ENCODE results near the gene GLT8D2.

The GLT8D2 gene

GRCh38 chr12:104000807-104001434 is 49.1 kb downstream of the GLT8D2 start:
- no peak for DNase-seq (ENCODE audit: low read depth)

GRCh38 chr12:103998976-103999375 is 51.0 kb downstream of the GLT8D2 start:
- no peak for DNase-seq (ENCODE audit: low read depth)

GRCh38 chr12:103997286-103997900 is 52.6 kb downstream of the GLT8D2 start:
- DNase-seq (ENCODE audit: low read depth): no peak

- DNase-seq (ENCODE audit: low read depth): no peak
Measured at GRCh38 chr12:103996595-103996994, 53.4 kb downstream of the GLT8D2 start.

GRCh38 chr12:103994235-103994634 is 55.8 kb downstream of the GLT8D2 start:
- DNase-seq (ENCODE audit: low read depth): no peak

GRCh38 chr12:103986829-103987228 is 63.2 kb downstream of the GLT8D2 start:
- DNase-seq (ENCODE audit: low read depth): peak; percentile 30

GRCh38 chr12:103978384-103978982 is 71.5 kb downstream of the GLT8D2 start:
- no peak for DNase-seq (ENCODE audit: low read depth)

GRCh38 chr12:103975368-103975767 is 74.6 kb downstream of the GLT8D2 start:
- DNase-seq (ENCODE audit: low read depth): no peak

- no peak for DNase-seq (ENCODE audit: low read depth)
Measured at GRCh38 chr12:103973909-103974308, 76.1 kb downstream of the GLT8D2 start.

- DNase-seq (ENCODE audit: low read depth): peak; percentile 63
Measured at GRCh38 chr12:103969391-103969790, 80.6 kb downstream of the GLT8D2 start.

- DNase-seq (ENCODE audit: low read depth): no peak
Measured at GRCh38 chr12:103966736-103967135, 83.3 kb downstream of the GLT8D2 start.

- peak; percentile 99 for DNase-seq (ENCODE audit: low read depth)
Measured at GRCh38 chr12:103965590-103966504, 84.1 kb downstream of the GLT8D2 start, which contains the start of gene TDG. Gene TDG, plus strand, starts transcription at chr12:103965872. Its CDS starts 166 bp downstream, at chr12:103966038.

- DNase-seq (ENCODE audit: low read depth): no peak
Measured at GRCh38 chr12:103965255-103965589, 84.8 kb downstream of the GLT8D2 start.

GRCh38 chr12:103964805-103965204 is 85.2 kb downstream of the GLT8D2 start:
- DNase-seq (ENCODE audit: low read depth): no peak

- DNase-seq (ENCODE audit: low read depth): no peak
Measured at GRCh38 chr12:103962493-103962892, 87.5 kb downstream of the GLT8D2 start.

GRCh38 chr12:103960616-103961227 is 89.3 kb downstream of the GLT8D2 start:
- no peak for DNase-seq (ENCODE audit: low read depth)

- no peak for DNase-seq (ENCODE audit: low read depth)
Measured at GRCh38 chr12:103958621-103959020, 91.4 kb downstream of the GLT8D2 start.

- no peak for DNase-seq (ENCODE audit: low read depth)
Measured at GRCh38 chr12:103957865-103958388, 92.1 kb downstream of the GLT8D2 start.

- no peak for DNase-seq (ENCODE audit: low read depth)
Measured at GRCh38 chr12:103956509-103957027, 93.4 kb downstream of the GLT8D2 start.

- DNase-seq (ENCODE audit: low read depth): peak; percentile 20
Measured at GRCh38 chr12:103955811-103956508, 94.0 kb downstream of the GLT8D2 start.

GRCh38 chr12:103952497-103952896 is 97.5 kb downstream of the GLT8D2 start:
- DNase-seq (ENCODE audit: low read depth): no peak

Measured in ELR (cell line).